Right lobe of liver (tissue), 4 donors: ENCODE data around the gene DNAJB1.

Experiments used
- CTCF ChIP-seq, 4 donors: fragments of 200-600 bp in 3 of 4; fragments of 450-650 bp in 1 of 4; IDR thresholded peaks; one replicate each; pipeline versions ENCODE4 v1.5.1 to v1.8.0; 2016 to 2022; ENCODE audit warnings: antibody characterized with exemption in 4 of 4, mild to moderate bottlenecking in 2 of 4
- POLR2A ChIP-seq: fragments of 450-650 bp; IDR thresholded peaks from one replicate; pipeline ENCODE4 v1.6.1; 2017; ENCODE audit warnings: antibody characterized with exemption, mild to moderate bottlenecking
- donor health status: DM: no; HTN: no; CAD: no.
- donor health status: DM: no; HTN: no; CAD: no.
- donor health status: DM: no; HTN: yes; CAD: no.

GRCh38 chr19:14540741-14541525 is 22.7 kb upstream of the DNAJB1 start:
- TF ChIP-seq CTCF (IDR thresholded peaks at IDR 0.05) (no peak), POLR2A (no peak)
